GM23338 (cell line): ENCODE measurements around the gene NR1H3. TPM values are rescaled to one million over a fixed set of nuclear protein-coding genes. Genes with fewer than 3 reads are reported as not detected.

Source experiments
- ATAC-seq: fragments of 200-7000 bp; cut with Tn5 transposase; 3 replicates; pipeline ENCODE4 v1.9.1; 2020
- DNase-seq: peaks from one replicate; pipeline ENCODE4 v3.0.0-alpha.2; 2015; ENCODE audit warnings: low spot score
- H2AFZ ChIP-seq: fragments of 200-600 bp; sonication (generic); 2 replicates; pipeline ENCODE4 v1.8.0; 2016; ENCODE audit warnings: antibody characterized with exemption, mild to moderate bottlenecking, moderate library complexity
- H3F3A ChIP-seq: fragments of 200-600 bp; sonication (generic); replicated peaks from 2 replicates; pipeline ENCODE4 v1.8.0; 2017; ENCODE audit warnings: antibody characterized with exemption, mixed run types, low read depth
- H3K27ac ChIP-seq: fragments of 200-600 bp; sonication (generic); 2 replicates; pipeline ENCODE4 v1.6.1; 2016; ENCODE audit warnings: low read depth
- H3K27me3 ChIP-seq: fragments of 200-600 bp; sonication (generic); 2 replicates; pipeline ENCODE4 v1.8.0; 2016; ENCODE audit warnings: mild to moderate bottlenecking, mixed run types, moderate library complexity; ENCODE audit not compliant: insufficient read depth
- H3K36me3 ChIP-seq: fragments of 200-600 bp; sonication (generic); 2 replicates; pipeline ENCODE4 v1.8.0; 2016; ENCODE audit warnings: mild to moderate bottlenecking; ENCODE audit not compliant: insufficient read depth
- H3K4me1 ChIP-seq: fragments of 200-600 bp; sonication (generic); 2 replicates; pipeline ENCODE4 v1.8.0; 2016; ENCODE audit warnings: mild to moderate bottlenecking, moderate library complexity; ENCODE audit not compliant: insufficient read depth
- H3K4me2 ChIP-seq: fragments of 200-600 bp; sonication (generic); 2 replicates; pipeline ENCODE4 v1.7.1; 2017; ENCODE audit warnings: mixed run types
- H3K4me3 ChIP-seq: fragments of 200-600 bp; sonication (generic); 2 replicates; pipeline ENCODE4 v1.6.1; 2016; ENCODE audit warnings: mixed run types
- H3K79me2 ChIP-seq: fragments of 200-600 bp; sonication (generic); replicated peaks from 2 replicates; pipeline ENCODE4 v1.8.0; 2017; ENCODE audit warnings: mild to moderate bottlenecking; ENCODE audit not compliant: insufficient read depth
- H3K9me2 ChIP-seq: fragments of 200-600 bp; sonication (generic); 2 replicates; pipeline ENCODE4 v1.8.0; 2017; ENCODE audit not compliant: insufficient read depth
- H4K20me1 ChIP-seq: fragments of 200-600 bp; sonication (generic); replicated peaks from 2 replicates; pipeline ENCODE4 v1.8.0; 2017; ENCODE audit warnings: mild to moderate bottlenecking; ENCODE audit not compliant: insufficient read depth
- H3K27ac Mint-ChIP-seq: 2 replicates; pipeline ENCODE4 v1.8.0; 2020; ENCODE audit warnings: inconsistent platforms, mild to moderate bottlenecking, moderate library complexity, mixed read lengths
- H3K27me3 Mint-ChIP-seq: 3 replicates; pipeline ENCODE4 v1.8.0; 2022; ENCODE audit warnings: low read depth, mild to moderate bottlenecking, moderate library complexity, mixed read lengths, inconsistent platforms; ENCODE audit not compliant: insufficient read depth, poor library complexity
- H3K36me3 Mint-ChIP-seq: 3 replicates; pipeline ENCODE4 v1.8.0; 2021; ENCODE audit warnings: low read depth, mild to moderate bottlenecking, inconsistent platforms, moderate library complexity, mixed read lengths
- H3K4me1 Mint-ChIP-seq: 3 replicates; pipeline ENCODE4 v1.8.0; 2020; ENCODE audit warnings: mild to moderate bottlenecking, inconsistent platforms, mixed read lengths
- H3K4me3 Mint-ChIP-seq: 3 replicates; pipeline ENCODE4 v1.8.0; 2021; ENCODE audit warnings: moderate library complexity, mild to moderate bottlenecking, inconsistent platforms, mixed read lengths
- H3K9me3 Mint-ChIP-seq: 3 replicates; pipeline ENCODE4 v1.8.0; 2020; ENCODE audit warnings: moderate library complexity, mild to moderate bottlenecking, inconsistent platforms, mixed read lengths
- CREB1 ChIP-seq: fragments of 250-450 bp; sonication (Bioruptor Pico); IDR thresholded peaks from 2 replicates; pipeline ENCODE4 v1.5.0; 2020; ENCODE audit warnings: low read depth, mild to moderate bottlenecking, moderate library complexity
- POLR2AphosphoS5 ChIP-seq: IDR thresholded peaks from 2 replicates; pipeline ENCODE4 v1.6.1; 2016; ENCODE audit warnings: antibody characterized with exemption, low read depth
- STAT1 ChIP-seq: IDR thresholded peaks from one replicate; pipeline ENCODE4 v1.6.1; 2016; ENCODE audit warnings: antibody characterized with exemption; ENCODE audit not compliant: unreplicated experiment
- ZNF114 ChIP-seq: fragments of 250-450 bp; sonication (Bioruptor Pico); IDR thresholded peaks from 2 replicates; pipeline ENCODE4 v1.5.0; 2020; ENCODE audit warnings: mild to moderate bottlenecking, moderate library complexity
- ZNF331 ChIP-seq: fragments of 250-450 bp; sonication (Bioruptor Pico); IDR thresholded peaks from 2 replicates; pipeline ENCODE4 v1.5.0; 2020; ENCODE audit warnings: low read depth, mild to moderate bottlenecking, moderate library complexity
- polyA plus RNA-seq: library from polyadenylated mRNA; unstranded; fragments of >200 nt; fragmentation: Nextera tagmentation; extraction: Ambion mirVana; gene quantifications from 2 replicates; pipeline ENCODE4 v1.2.1, GENCODE V29; 2016
- total RNA-seq: library from RNA; depleted of rRNA; stranded (reverse); fragments of >200 nt; shearing (Covaris generic); gene quantifications from 2 replicates; pipeline ENCODE4 v1.2.3, GENCODE V29; 2014
- TF ChIP-seq, protein P1 (sequence below): fragments of 250-450 bp; sonication (Bioruptor Pico); IDR thresholded peaks from 2 replicates; pipeline ENCODE4 v1.5.0; 2020; ENCODE audit warnings: mild to moderate bottlenecking, moderate library complexity
- TF ChIP-seq, protein P2 (sequence below): IDR thresholded peaks from 2 replicates; pipeline ENCODE4 v1.6.1; 2016; ENCODE audit warnings: antibody characterized with exemption

The NR1H3 gene
- total and polyA plus RNA-seq, 2 experiments from 2014 or later: 16.5 to 23.7 TPM

DNA sequence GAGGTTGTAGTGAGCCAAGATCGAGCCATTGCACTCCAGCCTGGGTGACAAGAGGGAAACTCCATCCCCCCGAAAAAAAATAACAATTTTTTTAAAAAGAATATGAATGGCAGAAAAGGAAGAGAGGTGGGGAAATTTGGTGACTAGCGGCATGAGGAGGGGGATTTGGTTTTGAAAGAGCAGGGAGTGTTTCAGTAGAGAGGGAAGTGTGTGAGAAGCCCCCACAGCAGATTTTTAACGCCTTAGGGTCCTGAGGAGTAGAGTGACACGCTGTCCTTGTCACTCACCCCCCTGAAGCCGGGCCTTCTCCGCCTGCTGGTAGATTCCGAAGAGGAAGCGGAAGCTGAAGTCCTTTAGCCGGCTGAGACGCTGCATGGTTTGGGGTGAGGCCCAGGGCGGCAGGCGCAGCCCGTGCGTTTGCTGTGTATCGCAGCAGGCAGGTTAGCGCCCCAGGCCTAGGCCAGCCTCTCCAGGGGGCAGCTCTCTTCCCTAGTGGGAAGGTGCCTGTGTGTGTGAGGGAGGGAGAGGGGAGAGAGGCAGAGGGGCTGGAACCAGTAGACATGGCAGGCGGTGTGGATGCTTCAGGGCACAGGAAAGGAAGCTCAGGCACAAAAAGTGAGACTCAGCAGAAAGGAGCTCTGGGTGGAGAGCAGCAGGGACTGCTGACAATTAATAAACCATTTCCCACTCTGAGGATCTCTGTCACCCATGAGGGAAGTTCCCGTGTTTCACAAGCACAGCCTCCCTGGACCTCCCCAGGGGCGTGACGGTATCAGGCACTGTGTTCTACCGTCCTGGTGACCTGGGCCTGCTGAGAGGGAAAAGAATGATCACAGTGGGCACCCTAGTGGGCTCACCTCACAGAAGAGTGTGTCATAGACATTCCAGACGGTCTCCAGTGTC is 13.1 kb upstream of the NR1H3 start:
- H3F3A ChIP-seq: no peaks in the 10 kb centered on the region
- TF ChIP-seq, protein P1, sequence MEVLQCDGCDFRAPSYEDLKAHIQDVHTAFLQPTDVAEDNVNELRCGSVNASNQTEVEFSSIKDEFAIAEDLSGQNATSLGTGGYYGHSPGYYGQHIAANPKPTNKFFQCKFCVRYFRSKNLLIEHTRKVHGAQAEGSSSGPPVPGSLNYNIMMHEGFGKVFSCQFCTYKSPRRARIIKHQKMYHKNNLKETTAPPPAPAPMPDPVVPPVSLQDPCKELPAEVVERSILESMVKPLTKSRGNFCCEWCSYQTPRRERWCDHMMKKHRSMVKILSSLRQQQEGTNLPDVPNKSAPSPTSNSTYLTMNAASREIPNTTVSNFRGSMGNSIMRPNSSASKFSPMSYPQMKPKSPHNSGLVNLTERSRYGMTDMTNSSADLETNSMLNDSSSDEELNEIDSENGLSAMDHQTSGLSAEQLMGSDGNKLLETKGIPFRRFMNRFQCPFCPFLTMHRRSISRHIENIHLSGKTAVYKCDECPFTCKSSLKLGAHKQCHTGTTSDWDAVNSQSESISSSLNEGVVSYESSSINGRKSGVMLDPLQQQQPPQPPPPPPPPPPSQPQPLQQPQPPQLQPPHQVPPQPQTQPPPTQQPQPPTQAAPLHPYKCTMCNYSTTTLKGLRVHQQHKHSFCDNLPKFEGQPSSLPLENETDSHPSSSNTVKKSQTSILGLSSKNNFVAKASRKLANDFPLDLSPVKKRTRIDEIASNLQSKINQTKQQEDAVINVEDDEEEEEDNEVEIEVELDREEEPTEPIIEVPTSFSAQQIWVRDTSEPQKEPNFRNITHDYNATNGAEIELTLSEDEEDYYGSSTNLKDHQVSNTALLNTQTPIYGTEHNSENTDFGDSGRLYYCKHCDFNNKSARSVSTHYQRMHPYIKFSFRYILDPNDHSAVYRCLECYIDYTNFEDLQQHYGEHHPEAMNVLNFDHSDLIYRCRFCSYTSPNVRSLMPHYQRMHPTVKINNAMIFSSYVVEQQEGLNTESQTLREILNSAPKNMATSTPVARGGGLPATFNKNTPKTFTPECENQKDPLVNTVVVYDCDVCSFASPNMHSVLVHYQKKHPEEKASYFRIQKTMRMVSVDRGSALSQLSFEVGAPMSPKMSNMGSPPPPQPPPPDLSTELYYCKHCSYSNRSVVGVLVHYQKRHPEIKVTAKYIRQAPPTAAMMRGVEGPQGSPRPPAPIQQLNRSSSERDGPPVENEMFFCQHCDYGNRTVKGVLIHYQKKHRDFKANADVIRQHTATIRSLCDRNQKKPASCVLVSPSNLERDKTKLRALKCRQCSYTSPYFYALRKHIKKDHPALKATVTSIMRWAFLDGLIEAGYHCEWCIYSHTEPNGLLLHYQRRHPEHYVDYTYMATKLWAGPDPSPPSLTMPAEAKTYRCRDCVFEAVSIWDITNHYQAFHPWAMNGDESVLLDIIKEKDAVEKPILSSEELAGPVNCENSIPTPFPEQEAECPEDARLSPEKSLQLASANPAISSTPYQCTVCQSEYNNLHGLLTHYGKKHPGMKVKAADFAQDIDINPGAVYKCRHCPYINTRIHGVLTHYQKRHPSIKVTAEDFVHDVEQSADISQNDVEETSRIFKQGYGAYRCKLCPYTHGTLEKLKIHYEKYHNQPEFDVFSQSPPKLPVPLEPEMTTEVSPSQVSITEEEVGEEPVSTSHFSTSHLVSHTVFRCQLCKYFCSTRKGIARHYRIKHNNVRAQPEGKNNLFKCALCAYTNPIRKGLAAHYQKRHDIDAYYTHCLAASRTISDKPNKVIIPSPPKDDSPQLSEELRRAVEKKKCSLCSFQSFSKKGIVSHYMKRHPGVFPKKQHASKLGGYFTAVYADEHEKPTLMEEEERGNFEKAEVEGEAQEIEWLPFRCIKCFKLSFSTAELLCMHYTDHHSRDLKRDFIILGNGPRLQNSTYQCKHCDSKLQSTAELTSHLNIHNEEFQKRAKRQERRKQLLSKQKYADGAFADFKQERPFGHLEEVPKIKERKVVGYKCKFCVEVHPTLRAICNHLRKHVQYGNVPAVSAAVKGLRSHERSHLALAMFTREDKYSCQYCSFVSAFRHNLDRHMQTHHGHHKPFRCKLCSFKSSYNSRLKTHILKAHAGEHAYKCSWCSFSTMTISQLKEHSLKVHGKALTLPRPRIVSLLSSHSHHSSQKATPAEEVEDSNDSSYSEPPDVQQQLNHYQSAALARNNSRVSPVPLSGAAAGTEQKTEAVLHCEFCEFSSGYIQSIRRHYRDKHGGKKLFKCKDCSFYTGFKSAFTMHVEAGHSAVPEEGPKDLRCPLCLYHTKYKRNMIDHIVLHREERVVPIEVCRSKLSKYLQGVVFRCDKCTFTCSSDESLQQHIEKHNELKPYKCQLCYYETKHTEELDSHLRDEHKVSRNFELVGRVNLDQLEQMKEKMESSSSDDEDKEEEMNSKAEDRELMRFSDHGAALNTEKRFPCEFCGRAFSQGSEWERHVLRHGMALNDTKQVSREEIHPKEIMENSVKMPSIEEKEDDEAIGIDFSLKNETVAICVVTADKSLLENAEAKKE (CRISPR knock-in tag): no peak
- TF ChIP-seq ZNF114 (CRISPR knock-in tag): no peak
- TF ChIP-seq CREB1 (CRISPR knock-in tag): no peak
- TF ChIP-seq, protein P2, sequence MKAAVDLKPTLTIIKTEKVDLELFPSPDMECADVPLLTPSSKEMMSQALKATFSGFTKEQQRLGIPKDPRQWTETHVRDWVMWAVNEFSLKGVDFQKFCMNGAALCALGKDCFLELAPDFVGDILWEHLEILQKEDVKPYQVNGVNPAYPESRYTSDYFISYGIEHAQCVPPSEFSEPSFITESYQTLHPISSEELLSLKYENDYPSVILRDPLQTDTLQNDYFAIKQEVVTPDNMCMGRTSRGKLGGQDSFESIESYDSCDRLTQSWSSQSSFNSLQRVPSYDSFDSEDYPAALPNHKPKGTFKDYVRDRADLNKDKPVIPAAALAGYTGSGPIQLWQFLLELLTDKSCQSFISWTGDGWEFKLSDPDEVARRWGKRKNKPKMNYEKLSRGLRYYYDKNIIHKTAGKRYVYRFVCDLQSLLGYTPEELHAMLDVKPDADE: no peak
- TF ChIP-seq ZNF331: no peak
- no peak for TF ChIP-seq POLR2AphosphoS5
- TF ChIP-seq STAT1: no peak
- H3K4me1 ChIP-seq: peaks cover 10% of the 10 kb centered on the region
- H4K20me1 ChIP-seq: no peaks in the 10 kb centered on the region
- H3K27ac ChIP-seq: no peak overlapping the region
- H3K9me2 ChIP-seq: no peaks in the 10 kb centered on the region
- no peak overlapping the region for H3K4me2 ChIP-seq
- H3K79me2 ChIP-seq: peaks cover 9% of the 10 kb centered on the region
- ATAC-seq (no peak), DNase-seq (no peak)
- no peak overlapping the region for H3K27ac Mint-ChIP-seq
- no peak overlapping the region for H2AFZ ChIP-seq
- no peak overlapping the region for H3K4me3 ChIP-seq
- no peak overlapping the region for H3K4me3 Mint-ChIP-seq
- no peaks in the 10 kb centered on the region for H3K27me3 ChIP-seq
- H3K36me3 Mint-ChIP-seq: peaks cover 59% of the 10 kb centered on the region
- H3K4me1 Mint-ChIP-seq: peaks cover 10% of the 10 kb centered on the region
- peaks cover 22% of the 10 kb centered on the region for H3K27me3 Mint-ChIP-seq
- no peaks in the 10 kb centered on the region for H3K9me3 Mint-ChIP-seq
- H3K36me3 ChIP-seq: no peaks in the 10 kb centered on the region
